ENCODE results near the gene SLC44A3. TPM values are rescaled to one million over a fixed set of nuclear protein-coding genes. Genes with fewer than 3 reads are reported as not detected.
A peak's percentile ranks its signal among the peaks of the same experiment; 100 is the strongest.

The SLC44A3 gene
- total and polyA plus RNA-seq, 2 of the 13 experiments (the other 11 are each of a cell fraction or from before 2014, with no cell fraction given) = 6.8 to 14.1 TPM

DNA sequence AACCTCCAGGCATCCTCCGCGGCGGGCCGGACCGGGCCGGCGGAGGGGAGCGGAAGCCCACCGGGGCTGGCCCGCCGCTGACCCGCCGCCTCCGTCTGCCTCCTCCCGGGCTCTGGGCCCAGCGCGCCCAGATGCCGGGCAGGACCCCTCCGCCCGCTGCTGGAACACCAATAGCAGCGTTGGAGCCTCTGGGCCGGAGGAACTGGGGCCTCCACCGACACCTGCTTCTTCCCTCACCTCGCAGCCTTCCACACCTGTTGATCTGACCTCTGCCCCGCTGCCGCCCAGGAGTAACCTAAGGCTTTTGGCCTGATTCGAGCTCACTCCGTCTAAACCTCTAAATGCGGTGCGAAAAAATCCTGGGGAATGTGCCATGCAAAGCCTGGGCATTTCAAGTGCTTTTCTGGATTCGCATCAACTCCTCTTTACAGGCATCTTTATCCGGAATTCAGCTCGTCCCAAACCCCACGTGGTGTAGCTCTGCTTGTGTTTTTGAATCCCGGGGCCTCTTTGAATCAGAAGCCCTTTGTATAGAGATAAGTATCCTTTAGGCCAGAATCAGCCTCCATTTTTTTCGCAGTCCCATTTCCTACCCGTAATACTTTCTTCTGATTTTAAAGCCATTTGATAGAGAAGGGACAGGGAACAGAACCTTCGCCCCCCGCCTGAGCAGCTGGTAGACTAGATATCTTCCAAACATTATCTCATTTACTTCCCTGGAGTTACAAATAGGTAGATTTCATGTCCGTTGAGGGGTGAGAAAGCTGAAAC, 107.4 kb downstream of the SLC44A3 start (continued):
- TF ChIP-seq, protein P1, sequence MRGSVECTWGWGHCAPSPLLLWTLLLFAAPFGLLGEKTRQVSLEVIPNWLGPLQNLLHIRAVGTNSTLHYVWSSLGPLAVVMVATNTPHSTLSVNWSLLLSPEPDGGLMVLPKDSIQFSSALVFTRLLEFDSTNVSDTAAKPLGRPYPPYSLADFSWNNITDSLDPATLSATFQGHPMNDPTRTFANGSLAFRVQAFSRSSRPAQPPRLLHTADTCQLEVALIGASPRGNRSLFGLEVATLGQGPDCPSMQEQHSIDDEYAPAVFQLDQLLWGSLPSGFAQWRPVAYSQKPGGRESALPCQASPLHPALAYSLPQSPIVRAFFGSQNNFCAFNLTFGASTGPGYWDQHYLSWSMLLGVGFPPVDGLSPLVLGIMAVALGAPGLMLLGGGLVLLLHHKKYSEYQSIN (CRISPR knock-in tag; IDR thresholded peaks at IDR 0.05; ENCODE audit: borderline replicate concordance) = no peak
- no peak for TF ChIP-seq ZNF772 (CRISPR knock-in tag; IDR thresholded peaks at IDR 0.05)
- TF ChIP-seq, protein P2, sequence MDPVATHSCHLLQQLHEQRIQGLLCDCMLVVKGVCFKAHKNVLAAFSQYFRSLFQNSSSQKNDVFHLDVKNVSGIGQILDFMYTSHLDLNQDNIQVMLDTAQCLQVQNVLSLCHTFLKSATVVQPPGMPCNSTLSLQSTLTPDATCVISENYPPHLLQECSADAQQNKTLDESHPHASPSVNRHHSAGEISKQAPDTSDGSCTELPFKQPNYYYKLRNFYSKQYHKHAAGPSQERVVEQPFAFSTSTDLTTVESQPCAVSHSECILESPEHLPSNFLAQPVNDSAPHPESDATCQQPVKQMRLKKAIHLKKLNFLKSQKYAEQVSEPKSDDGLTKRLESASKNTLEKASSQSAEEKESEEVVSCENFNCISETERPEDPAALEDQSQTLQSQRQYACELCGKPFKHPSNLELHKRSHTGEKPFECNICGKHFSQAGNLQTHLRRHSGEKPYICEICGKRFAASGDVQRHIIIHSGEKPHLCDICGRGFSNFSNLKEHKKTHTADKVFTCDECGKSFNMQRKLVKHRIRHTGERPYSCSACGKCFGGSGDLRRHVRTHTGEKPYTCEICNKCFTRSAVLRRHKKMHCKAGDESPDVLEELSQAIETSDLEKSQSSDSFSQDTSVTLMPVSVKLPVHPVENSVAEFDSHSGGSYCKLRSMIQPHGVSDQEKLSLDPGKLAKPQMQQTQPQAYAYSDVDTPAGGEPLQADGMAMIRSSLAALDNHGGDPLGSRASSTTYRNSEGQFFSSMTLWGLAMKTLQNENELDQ (CRISPR knock-in tag; IDR thresholded peaks at IDR 0.05; ENCODE audit: borderline replicate concordance) = no peak
- TF ChIP-seq ZNF143 (CRISPR knock-in tag; IDR thresholded peaks at IDR 0.05) = no peak; the same call in 1 of the 2 replicates
- peak in 1 of 2 experiments; percentile 17; a peak in 1 of 4 replicates for TF ChIP-seq KLF16 (CRISPR knock-in tag; IDR thresholded peaks at IDR 0.05)
- no peak for TF ChIP-seq ZNF589 (CRISPR knock-in tag; conservative IDR thresholded peaks at IDR 0.05)
- peak; percentile 78; the same call in 1 of the 2 replicates for TF ChIP-seq ZSCAN20 (CRISPR knock-in tag; IDR thresholded peaks at IDR 0.05; ENCODE audit: borderline replicate concordance)
- 0 out of 2 replicates have a peak, but pooled peaks have one; percentile 49 for TF ChIP-seq KLF12 (CRISPR knock-in tag; IDR thresholded peaks at IDR 0.05; ENCODE audit: borderline replicate concordance)
- TF ChIP-seq ZNF788 (CRISPR knock-in tag; IDR thresholded peaks at IDR 0.05; ENCODE audit: borderline replicate concordance) = no peak
- no peak for TF ChIP-seq KLF11 (CRISPR knock-in tag; IDR thresholded peaks at IDR 0.05)
- TF ChIP-seq, protein P3, sequence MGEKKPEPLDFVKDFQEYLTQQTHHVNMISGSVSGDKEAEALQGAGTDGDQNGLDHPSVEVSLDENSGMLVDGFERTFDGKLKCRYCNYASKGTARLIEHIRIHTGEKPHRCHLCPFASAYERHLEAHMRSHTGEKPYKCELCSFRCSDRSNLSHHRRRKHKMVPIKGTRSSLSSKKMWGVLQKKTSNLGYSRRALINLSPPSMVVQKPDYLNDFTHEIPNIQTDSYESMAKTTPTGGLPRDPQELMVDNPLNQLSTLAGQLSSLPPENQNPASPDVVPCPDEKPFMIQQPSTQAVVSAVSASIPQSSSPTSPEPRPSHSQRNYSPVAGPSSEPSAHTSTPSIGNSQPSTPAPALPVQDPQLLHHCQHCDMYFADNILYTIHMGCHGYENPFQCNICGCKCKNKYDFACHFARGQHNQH (CRISPR knock-in tag; IDR thresholded peaks at IDR 0.05) = no peak
- 0 out of 2 replicates have a peak, but pooled peaks have one; percentile 23 for TF ChIP-seq ZNF430 (CRISPR knock-in tag; IDR thresholded peaks at IDR 0.05)
- no peak for TF ChIP-seq ZNF510 (CRISPR knock-in tag; IDR thresholded peaks at IDR 0.05; ENCODE audit: low read depth)
- peak; percentile 17; the same call in 1 of the 2 replicates for TF ChIP-seq CREM (IDR thresholded peaks at IDR 0.05)
- TF ChIP-seq CREM (CRISPR knock-in tag; IDR thresholded peaks at IDR 0.05) = no peak
- TF ChIP-seq, protein P4, sequence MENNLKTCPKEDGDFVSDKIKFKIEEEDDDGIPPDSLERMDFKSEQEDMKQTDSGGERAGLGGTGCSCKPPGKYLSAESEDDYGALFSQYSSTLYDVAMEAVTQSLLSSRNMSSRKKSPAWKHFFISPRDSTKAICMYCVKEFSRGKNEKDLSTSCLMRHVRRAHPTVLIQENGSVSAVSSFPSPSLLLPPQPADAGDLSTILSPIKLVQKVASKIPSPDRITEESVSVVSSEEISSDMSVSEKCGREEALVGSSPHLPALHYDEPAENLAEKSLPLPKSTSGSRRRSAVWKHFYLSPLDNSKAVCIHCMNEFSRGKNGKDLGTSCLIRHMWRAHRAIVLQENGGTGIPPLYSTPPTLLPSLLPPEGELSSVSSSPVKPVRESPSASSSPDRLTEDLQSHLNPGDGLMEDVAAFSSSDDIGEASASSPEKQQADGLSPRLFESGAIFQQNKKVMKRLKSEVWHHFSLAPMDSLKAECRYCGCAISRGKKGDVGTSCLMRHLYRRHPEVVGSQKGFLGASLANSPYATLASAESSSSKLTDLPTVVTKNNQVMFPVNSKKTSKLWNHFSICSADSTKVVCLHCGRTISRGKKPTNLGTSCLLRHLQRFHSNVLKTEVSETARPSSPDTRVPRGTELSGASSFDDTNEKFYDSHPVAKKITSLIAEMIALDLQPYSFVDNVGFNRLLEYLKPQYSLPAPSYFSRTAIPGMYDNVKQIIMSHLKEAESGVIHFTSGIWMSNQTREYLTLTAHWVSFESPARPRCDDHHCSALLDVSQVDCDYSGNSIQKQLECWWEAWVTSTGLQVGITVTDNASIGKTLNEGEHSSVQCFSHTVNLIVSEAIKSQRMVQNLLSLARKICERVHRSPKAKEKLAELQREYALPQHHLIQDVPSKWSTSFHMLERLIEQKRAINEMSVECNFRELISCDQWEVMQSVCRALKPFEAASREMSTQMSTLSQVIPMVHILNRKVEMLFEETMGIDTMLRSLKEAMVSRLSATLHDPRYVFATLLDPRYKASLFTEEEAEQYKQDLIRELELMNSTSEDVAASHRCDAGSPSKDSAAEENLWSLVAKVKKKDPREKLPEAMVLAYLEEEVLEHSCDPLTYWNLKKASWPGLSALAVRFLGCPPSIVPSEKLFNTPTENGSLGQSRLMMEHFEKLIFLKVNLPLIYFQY (CRISPR knock-in tag; IDR thresholded peaks at IDR 0.05; ENCODE audit: borderline replicate concordance) = peak; percentile 97
- TF ChIP-seq, protein P5, sequence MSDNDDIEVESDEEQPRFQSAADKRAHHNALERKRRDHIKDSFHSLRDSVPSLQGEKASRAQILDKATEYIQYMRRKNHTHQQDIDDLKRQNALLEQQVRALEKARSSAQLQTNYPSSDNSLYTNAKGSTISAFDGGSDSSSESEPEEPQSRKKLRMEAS (IDR thresholded peaks at IDR 0.05) = peak; percentile 68

Measured in HepG2 (cell line).